Breast epithelium (tissue), 4 donors: ENCODE measurements around the gene CETN3. TPM values are rescaled to one million over a fixed set of nuclear protein-coding genes. Genes with fewer than 3 reads are reported as not detected.
"Not testable (repeated sequence)": the region's sequence is repeated elsewhere in the genome, so short reads cannot be mapped to it uniquely, and the experiment has no call there.

Experiments
- DNase-seq, 2 donors: peaks; one replicate each; pipeline ENCODE4 v3.0.0-alpha.2; 2019; ENCODE audit warnings: low spot score in 2 of 2
- H3K27ac ChIP-seq, 2 donors: fragments of 200-600 bp; sonication (generic) in 1 of 2; one replicate each; pipeline ENCODE4 v1.5.1; 2016 to 2019; ENCODE audit warnings: mild to moderate bottlenecking in 1 of 2
- H3K27me3 ChIP-seq, 2 donors: fragments of 200-600 bp; sonication (generic) in 1 of 2; one replicate each; pipeline versions ENCODE4 v1.5.1 to v1.6.0; 2017 to 2019; ENCODE audit warnings: control low read depth in 1 of 2, mild to moderate bottlenecking in 1 of 2
- H3K36me3 ChIP-seq: fragments of 200-600 bp; one replicate; pipeline ENCODE4 v1.5.1; 2019
- H3K4me1 ChIP-seq, 2 donors: fragments of 200-600 bp; sonication (generic); one replicate each; pipeline ENCODE4 v1.5.1; 2016 to 2019; ENCODE audit warnings: control low read depth in 1 of 2
- H3K4me3 ChIP-seq, 3 donors: fragments of 200-600 bp; sonication (generic); 1 replicate in 2 of 3; 2 replicates in 1 of 3; pipeline ENCODE4 v1.5.1; 2016 to 2019; ENCODE audit warnings: mild to moderate bottlenecking in 3 of 3, moderate library complexity in 2 of 3
- H3K9me3 ChIP-seq, 2 donors: fragments of 200-600 bp; sonication (generic) in 1 of 2; one replicate each; pipeline ENCODE4 v1.5.1; 2016 to 2019; ENCODE audit warnings: control low read depth in 1 of 2
- CTCF ChIP-seq, 3 donors: fragments of 450-650 bp; IDR thresholded peaks; one replicate each; pipeline ENCODE4 v1.5.1; 2016 to 2017; ENCODE audit warnings: antibody characterized with exemption in 3 of 3, mild to moderate bottlenecking in 3 of 3, moderate library complexity in 3 of 3
- POLR2A ChIP-seq: fragments of 450-650 bp; IDR thresholded peaks from one replicate; pipeline ENCODE4 v1.6.1; 2016; ENCODE audit warnings: antibody characterized with exemption, mild to moderate bottlenecking, moderate library complexity
- POLR2AphosphoS5 ChIP-seq, 3 donors: sonication (generic); formaldehyde crosslinking; IDR thresholded peaks; one replicate each; pipeline ENCODE4 v1.6.1; 2017; ENCODE audit warnings: antibody characterized with exemption in 3 of 3
- intact Hi-C: fragments of 100-400 bp; cut with DNase I; formaldehyde crosslinking; loops from one replicate; pipeline ENCODE4 v1.15.1; 2023; ENCODE audit warnings: low total_unique reads
- total RNA-seq, 3 donors: library from RNA; depleted of rRNA; stranded (reverse); fragments of >200 nt; gene quantifications; one replicate each; pipeline ENCODE4 v1.1.0, GENCODE V29; 2016

The CETN3 gene
- total RNA-seq, 3 donors from 2014 or later, result 7.7 to 13.8 (median 11.8) TPM

DNA sequence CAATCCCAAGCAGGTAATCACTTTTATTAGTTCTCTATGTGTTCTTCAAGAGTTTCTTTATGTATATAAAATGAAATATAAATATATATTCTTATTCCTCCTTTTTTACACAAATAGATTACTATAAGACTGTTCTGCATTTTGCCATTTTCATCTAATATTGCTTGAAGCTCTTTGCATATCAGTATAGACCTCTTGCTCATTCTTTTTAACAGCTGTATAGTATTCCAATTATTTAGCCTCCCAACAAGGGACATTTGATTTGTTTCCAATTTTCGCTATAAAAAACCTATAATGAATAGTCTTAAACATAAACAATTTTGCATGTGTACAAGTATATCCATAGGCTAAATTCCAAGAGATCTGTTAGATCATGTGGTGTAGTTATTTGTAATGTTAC lies 25.2 kb downstream of the CETN3 start:
- Histone ChIP-seq H3K4me1 (no peaks in the 10 kb centered on the region), H3K4me3 (no peak overlapping the region), H3K27ac (no peak overlapping the region), H3K9me3 (no peaks in the 10 kb centered on the region), H3K27me3 (no peaks in the 10 kb centered on the region), H3K36me3 (no peaks in the 10 kb centered on the region)
- TF ChIP-seq CTCF (IDR thresholded peaks at IDR 0.05) (no peak), POLR2A (no peak), POLR2AphosphoS5 (IDR thresholded peaks at IDR 0.05) (no peak)
- intact Hi-C loops, result no loop called here
- DNase-seq, result no peak

DNA sequence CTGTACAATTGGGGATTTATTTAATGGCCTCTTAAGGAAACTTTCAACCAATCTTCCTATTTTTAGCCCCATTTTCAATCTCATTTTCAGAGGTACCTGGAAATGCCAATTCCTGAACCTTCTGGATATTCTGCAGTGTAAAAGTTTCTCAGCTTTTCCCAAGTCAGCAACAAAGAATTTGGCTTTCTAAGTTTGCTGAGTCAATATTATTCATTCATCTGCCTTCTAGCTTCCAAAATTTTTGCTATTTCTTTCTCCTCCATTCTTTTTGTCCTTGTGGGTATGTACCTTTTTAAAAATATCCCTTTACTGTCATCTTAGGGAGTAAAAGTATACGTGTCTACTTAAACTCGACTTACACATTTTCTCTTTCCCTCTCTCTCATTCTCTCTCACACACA lies 25.7 kb downstream of the CETN3 start:
- Histone ChIP-seq H3K36me3 (no peaks in the 10 kb centered on the region), H3K27me3 (no peaks in the 10 kb centered on the region), H3K9me3 (no peaks in the 10 kb centered on the region), H3K4me1 (no peaks in the 10 kb centered on the region), H3K4me3 (no peak overlapping the region), H3K27ac (no peak overlapping the region)
- intact Hi-C loops, result no loop called here
- no peak for DNase-seq
- no peak for TF ChIP-seq POLR2A
- no peak for TF ChIP-seq CTCF (IDR thresholded peaks at IDR 0.05)
- TF ChIP-seq POLR2AphosphoS5 (IDR thresholded peaks at IDR 0.05), result no peak

DNA sequence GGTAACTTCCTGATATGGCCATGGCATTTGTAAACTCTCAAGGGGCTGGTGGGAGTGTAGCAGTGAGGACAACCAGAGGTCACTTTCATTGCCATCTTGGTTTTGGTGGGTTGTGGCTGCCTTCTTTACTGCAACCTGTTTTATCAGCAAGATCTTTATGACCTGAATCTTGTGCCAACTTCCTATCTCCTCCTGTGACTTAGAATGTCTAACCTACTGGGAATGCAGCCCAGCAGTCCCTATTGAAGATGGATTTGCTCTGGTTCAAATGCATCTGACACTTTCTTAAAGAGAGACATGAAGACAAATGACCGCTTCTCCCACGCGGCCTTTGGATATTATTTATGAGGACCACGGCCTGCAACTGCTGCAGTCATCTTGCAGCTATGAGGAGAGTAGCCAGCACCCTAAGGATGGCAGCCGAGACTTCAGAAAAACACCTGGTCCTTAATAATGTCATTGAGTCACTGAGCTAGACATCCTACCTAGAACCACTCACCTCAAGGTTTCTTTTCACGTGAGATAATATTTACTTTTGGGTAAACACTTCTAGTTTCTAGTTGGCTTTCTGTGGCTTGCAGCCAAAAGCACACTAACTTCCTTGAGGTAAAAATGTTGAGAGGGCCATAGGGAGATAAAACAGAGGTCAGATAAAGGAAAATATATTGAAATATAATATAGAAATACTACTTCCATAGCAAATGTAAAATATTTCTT lies 28.2 kb downstream of the CETN3 start:
- no peak overlapping the region for H3K27ac ChIP-seq
- H3K36me3 ChIP-seq, result no peaks in the 10 kb centered on the region
- intact Hi-C loops, result no loop called here
- TF ChIP-seq POLR2AphosphoS5 (IDR thresholded peaks at IDR 0.05) (no peak), CTCF (IDR thresholded peaks at IDR 0.05) (no peak), POLR2A (no peak)
- H3K27me3 ChIP-seq, result no peaks in the 10 kb centered on the region
- no peaks in the 10 kb centered on the region for H3K9me3 ChIP-seq
- H3K4me3 ChIP-seq, result no peak overlapping the region
- H3K4me1 ChIP-seq, result no peaks in the 10 kb centered on the region
- no peak for DNase-seq

DNA sequence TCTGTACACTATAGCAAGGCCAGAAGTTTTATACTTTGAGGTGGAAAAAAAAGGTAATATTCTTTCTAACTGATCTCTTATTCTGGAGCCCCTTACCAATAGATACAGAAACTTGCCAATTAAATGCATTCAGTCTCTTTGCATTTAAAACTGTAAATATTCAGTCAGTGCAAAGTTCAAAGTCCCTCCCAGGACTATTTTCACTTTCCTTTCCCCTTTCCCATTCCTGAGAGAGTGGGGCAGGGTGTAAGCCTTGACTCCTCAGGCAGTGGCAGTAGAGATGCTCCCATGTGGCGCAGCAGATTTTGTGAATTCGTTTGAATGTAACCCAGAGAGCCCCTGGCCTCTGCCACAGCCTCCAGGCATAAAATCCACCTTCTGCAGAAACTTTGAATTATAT lies 29.9 kb downstream of the CETN3 start:
- H3K9me3 ChIP-seq, result peaks cover 0 to 8% of the 10 kb centered on the region in 2 donors
- H3K27me3 ChIP-seq, result no peaks in the 10 kb centered on the region
- H3K4me1 ChIP-seq, result no peaks in the 10 kb centered on the region
- TF ChIP-seq CTCF (IDR thresholded peaks at IDR 0.05), result no peak
- no peak for TF ChIP-seq POLR2AphosphoS5 (IDR thresholded peaks at IDR 0.05)
- no peak for TF ChIP-seq POLR2A
- H3K36me3 ChIP-seq, result no peaks in the 10 kb centered on the region
- H3K27ac ChIP-seq, result no peak overlapping the region
- no peak overlapping the region for H3K4me3 ChIP-seq
- DNase-seq, result no peak
- intact Hi-C loops, result no loop called here

DNA sequence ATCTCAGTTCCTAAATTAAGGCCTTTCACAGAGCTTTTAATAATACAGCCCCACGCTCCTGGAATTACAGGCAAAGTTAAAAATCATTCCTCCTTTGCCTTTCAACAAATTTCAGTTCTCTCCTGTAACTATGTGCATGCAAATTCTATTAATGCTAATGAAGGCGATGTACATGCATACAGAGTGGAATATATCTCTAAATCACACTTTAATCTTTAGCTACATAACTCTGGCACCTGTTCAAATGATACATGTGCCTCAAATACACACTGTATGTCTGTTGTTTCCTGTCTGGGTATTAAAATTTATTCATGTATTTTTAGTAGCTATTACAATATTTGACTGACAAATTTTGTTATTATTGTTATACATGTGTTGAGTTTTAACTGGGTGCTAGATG lies 30.8 kb downstream of the CETN3 start:
- TF ChIP-seq POLR2AphosphoS5 (IDR thresholded peaks at IDR 0.05) (no peak), CTCF (IDR thresholded peaks at IDR 0.05) (no peak), POLR2A (no peak)
- Histone ChIP-seq H3K27me3 (no peaks in the 10 kb centered on the region), H3K4me3 (no peak overlapping the region), H3K36me3 (no peaks in the 10 kb centered on the region), H3K27ac (no peak overlapping the region), H3K9me3 (peaks cover 0 to 8% of the 10 kb centered on the region in 2 donors), H3K4me1 (no peaks in the 10 kb centered on the region)
- intact Hi-C loops, result no loop called here
- DNase-seq, result no peak

GRCh38 chr5:90371269-90371668 lies 38.3 kb downstream of the CETN3 start:
- peaks cover 0 to 17% of the 10 kb centered on the region in 2 donors for H3K9me3 ChIP-seq
- H3K27ac ChIP-seq, H3K4me1 ChIP-seq, intact Hi-C loops, H3K36me3 ChIP-seq, H3K27me3 ChIP-seq, DNase-seq, H3K4me3 ChIP-seq: not testable (repeated sequence)
